NCI-H524 (cell line): ENCODE data around the gene BRCC3.
A peak's percentile ranks its signal among the peaks of the same experiment; 100 is the strongest.

Experiments used
- DNase-seq, 2 experiments: peaks; one replicate each; lab custom pipeline; 2025; lab: John Stamatoyannopoulos, UW

The BRCC3 gene

GRCh38 chrX:155070975-155071693 is at the start of gene BRCC3, which contains the start of the genes CMC4 and MTCP1:
BRCC3 (plus strand) TSS chrX:155071508; CDS start chrX:155071528, 20 bp downstream.
CMC4 (minus strand) TSS chrX:155071136; CDS start chrX:155064023, 7,113 bp downstream.
MTCP1 (minus strand) TSS chrX:155071136; CDS start chrX:155066010, 5,126 bp downstream.
- peak; percentile 87 to 92 for DNase-seq

DNA sequence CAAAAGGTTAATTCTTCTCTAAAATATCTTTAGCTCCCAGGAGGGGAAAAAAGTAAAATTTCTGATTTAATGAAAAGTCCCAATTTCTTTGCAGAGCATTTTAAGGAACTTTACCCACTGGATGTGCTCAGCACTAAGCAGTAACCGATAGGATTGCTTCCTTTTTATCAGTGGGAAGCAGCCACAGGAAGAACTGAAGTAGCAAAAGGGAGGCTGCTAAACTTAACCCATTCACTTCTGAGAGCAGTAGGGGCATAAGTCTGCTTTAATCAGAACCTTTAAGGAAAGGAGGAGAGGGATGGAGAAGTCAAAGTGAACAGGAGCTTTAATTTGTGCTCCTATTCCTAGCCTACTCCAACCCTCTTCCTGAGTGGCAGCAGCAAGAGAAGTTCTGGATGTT is 48.7 kb upstream of the BRCC3 start, which contains the start of gene F8:
TSS of gene F8 (minus strand) at position 139 of the 400 bp plus-strand sequence. CDS start 171 bp downstream, outside the sequence.
- no peak for DNase-seq

DNA sequence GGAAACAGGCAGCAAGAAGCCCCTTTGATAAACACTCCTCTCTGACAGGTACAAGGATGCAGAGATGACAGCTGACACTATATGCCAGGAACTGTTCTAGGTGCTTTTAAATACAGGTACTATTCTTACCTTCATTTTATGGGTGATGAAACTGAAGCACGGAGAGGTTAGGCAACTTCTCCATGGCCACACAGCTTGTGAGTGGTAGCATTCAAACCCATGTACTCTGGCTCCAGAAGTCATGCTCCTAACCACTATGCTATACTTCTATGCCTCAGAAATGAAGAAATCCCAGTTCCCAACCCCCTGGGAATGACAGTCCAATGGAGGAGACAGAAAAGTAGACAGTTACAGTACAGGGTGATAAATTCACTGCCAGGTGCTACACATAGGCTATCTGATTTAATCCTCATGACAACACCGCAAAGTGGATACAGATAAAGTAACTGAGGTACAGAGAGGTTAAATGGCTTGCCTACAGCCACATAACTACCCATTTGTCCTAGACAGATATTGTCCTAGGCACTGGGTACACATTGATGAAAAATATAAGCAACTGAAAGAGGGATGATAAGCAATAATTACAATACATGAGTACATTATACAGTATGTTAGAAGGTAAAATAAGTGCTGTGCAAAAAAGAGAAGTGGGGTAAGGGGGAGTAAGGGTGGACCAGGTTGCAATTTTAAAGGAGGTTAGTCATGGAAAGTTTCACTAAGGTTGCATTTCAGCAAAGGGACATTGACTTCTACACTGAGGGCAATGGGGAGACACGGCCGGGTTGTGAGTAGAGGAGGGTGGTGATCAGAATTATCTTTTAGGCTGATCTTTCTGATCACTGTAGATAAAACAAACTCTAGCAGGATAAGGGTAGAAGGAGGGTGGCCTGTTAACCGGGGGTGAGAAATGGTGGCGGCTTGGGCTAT is 47.1 kb upstream of the BRCC3 start:
- DNase-seq: no peak

- no peak for DNase-seq
These were observed 44.9 kb upstream of the BRCC3 start for GRCh38 chrX:155026420-155026726.

- DNase-seq: peak; percentile 94 to 97
These were observed 44.4 kb upstream of the BRCC3 start, which contains the start of gene FUNDC2 for GRCh38 chrX:155026727-155027508. FUNDC2 (plus strand) TSS chrX:155026844; CDS start chrX:155026939, 95 bp downstream.

GRCh38 chrX:155027509-155028066 is 43.7 kb upstream of the BRCC3 start:
- DNase-seq: peak; percentile 15 to 39

DNA sequence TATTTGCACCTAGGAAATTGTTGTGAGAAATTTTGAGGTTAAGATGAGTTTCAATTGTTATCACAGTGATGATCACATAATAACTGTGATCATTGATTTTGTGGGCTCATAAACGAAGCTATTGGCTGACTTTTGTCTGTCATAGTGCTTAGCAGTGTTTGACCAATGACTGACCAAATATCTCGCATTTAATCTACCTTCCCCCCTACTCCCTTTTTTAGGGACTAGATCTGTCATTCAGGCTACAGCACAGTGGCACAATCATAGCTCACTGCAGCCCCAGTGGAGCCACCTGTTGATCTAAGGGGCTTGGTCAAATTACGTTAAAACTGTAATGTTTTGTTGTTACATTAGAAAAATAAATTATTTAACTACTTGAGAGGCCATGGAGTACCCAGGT is 43.2 kb upstream of the BRCC3 start:
- DNase-seq: no peak

GRCh38 chrX:155028877-155029291 is 42.4 kb upstream of the BRCC3 start:
- DNase-seq: no peak

GRCh38 chrX:155031657-155032056 is 39.7 kb upstream of the BRCC3 start:
- no peak for DNase-seq

GRCh38 chrX:155035688-155036087 is 35.6 kb upstream of the BRCC3 start:
- no peak for DNase-seq

DNA sequence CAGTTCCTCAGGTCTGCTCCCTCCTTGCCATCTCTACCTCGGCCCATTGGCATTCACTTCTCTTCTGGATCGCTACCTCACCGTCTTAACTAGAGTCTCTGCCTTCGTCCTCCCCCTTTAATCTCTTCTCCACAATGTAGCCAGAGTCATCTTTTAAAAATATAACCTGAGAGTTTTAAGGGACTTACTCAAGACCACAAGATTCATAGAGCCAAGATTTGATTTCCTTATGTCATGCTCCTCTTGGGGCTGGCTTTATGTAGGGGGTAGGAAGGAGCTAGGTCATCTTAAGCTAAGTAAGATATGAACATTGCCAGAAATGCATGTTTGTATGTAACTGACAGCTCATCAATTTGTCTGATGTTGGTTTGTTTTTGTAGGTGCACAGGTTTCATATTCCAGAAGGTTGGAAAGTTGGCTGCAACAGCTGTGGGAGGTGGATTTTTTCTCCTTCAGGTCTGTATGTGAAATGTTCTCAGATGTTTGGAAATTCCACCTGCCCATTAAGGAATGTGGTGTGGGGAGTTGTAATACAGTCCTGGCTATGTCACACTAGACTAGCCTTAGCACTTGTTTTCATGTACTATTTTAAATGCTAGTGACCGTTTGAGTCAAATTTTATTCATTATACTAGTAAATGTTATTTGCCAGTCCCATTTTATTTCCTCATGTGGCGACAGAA is 25.0 kb upstream of the BRCC3 start:
- no peak for DNase-seq

DNA sequence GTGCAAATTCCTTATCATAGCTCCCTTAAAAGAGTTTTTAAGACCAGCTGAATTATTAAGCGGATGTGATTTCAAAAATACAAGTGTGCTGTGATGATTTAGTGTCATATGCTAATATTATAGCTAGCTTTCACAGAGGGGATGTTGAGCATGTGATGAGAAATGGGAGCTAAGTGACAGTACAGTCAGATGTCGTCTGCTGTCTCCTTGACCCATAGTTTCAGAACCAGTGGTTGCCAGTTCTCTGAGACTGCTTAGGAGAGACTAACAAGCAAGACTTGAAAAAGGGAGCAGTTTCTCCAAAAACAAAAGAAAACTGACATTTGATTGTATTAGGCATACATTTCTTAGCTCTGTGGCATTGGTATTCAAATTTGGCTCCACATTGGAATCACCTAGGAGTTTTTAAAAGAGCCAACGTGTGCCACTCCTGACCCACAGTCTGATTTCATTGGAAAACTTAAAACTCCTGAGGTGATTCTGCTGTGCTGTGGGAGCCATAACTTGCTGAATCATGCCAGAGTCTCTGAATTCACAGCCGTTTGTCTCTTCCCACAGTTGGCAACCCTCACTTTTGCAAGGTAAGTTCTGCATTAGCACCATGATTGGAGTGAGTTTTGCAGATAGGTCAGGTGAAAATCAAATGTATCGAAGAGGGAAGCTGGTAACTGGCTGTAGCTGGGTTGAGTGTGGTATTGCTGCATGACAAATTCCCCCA is 24.3 kb upstream of the BRCC3 start:
- DNase-seq: no peak

DNA sequence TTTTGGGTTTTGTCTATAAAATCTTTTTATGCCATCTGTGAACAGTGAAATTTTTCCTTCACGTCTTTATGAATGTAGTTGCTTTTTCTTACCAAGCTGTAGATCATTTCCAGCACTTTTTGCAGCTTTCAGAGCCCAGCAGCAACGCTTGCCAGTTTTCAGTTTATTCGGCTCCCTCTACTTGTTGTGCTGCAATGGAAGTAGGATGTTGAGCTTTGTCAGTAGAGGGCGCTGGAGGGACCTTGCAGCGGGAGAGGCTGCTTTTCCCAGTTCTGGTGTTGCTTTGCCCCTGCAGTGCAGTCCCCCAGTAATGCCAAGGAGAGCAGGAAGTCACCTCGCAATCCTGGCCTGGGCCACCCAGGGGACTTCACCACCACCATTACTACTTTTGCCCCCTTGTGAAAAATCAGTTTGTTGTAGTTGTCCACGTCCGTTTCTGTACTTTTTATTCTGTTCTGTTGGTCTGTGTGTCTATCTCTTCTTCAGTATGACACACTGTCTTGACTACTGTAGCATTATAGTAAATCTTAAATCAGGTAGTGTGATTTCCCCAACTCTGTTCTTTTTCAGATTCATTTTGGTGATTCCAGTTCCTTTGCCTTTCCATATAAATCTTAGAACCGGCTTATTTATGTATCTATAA is 22.2 kb upstream of the BRCC3 start:
- peak; percentile 18 to 66 for DNase-seq

- no peak for DNase-seq
These were observed 18.4 kb upstream of the BRCC3 start for GRCh38 chrX:155052738-155053498.

- no peak for DNase-seq
These were observed 17.7 kb upstream of the BRCC3 start for GRCh38 chrX:155053656-155054055.

DNA sequence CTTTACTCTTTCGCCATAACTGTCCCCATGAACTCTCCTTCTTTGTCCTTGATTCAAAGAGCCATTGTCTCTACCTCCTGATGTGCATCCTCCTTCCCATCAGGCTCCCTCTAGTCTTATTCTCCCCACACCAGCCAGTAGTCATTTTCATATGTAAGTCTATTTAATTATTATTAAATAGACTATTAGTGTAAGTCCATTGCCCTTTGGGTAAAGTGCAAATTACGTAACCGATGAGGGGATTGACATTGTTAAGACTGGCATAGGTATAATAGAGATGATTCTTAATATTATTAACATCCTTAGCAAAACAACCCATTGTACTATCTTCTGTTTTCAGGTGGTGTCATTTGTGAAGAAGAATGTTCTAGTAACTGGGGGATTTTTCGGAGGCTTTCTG is 17.1 kb upstream of the BRCC3 start:
- DNase-seq: no peak

- DNase-seq: no peak
These were observed 15.8 kb upstream of the BRCC3 start for GRCh38 chrX:155055494-155055893.

GRCh38 chrX:155056471-155056870 is 14.8 kb upstream of the BRCC3 start:
- no peak for DNase-seq
